GM20431 (cell line): ENCODE data around the gene MUC5B.
"Not testable (repeated sequence)": the region's sequence is repeated elsewhere in the genome, so short reads cannot be mapped to it uniquely, and the experiment has no call there.

Experiments
- in situ Hi-C: fragments of 300-500 bp; cut with MseI, MboI; formaldehyde crosslinking; loops from one replicate; pipeline ENCODE4 v1.15.0; 2020; ENCODE audit warnings: low sequenced_read_pairs; ENCODE audit not compliant: unreplicated experiment

Gene MUC5B

GRCh38 chr11:1191786-1192470 lies 30.9 kb upstream of the MUC5B start:
- in situ Hi-C loops: not testable (repeated sequence)

GRCh38 chr11:1192741-1193325 lies 30.0 kb upstream of the MUC5B start:
- in situ Hi-C loops: no loop called here

DNA sequence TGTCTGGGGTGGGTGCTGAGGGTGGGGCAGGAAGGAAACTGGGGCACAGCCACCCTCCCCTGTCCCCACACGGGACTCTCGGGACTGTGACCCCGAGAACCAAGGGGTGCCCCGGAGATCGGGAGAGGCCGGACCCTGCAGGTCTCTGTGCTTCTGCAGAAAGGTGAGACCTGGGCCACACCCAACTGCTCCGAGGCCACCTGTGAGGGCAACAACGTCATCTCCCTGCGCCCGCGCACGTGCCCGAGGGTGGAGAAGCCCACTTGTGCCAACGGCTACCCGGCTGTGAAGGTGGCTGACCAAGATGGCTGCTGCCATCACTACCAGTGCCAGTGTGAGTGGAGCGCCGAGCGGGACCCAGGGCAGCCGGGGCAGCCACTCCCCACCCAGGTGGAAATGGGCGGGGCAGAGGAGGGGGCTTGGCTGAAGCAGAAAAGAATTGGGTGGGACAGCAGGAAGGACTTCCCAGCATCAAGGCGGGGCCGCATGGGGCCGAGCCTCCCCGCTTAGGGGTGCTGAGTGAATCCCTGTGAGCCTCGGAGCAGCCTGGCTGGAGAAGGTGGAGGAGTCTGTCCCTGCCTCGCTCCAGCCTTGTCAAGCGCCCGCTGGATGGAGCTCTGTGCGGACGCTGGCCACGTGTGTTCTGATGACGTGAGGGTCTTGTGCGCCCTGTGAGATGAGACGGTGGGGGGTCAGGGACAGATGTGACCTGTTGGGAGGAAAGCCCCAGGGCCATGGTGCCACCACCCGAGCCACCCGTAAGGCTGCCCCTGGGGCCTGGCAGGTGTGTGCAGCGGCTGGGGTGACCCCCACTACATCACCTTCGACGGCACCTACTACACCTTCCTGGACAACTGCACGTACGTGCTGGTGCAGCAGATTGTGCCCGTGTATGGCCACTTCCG lies 29.3 kb upstream of the MUC5B start:
- in situ Hi-C loops: no loop called here

DNA sequence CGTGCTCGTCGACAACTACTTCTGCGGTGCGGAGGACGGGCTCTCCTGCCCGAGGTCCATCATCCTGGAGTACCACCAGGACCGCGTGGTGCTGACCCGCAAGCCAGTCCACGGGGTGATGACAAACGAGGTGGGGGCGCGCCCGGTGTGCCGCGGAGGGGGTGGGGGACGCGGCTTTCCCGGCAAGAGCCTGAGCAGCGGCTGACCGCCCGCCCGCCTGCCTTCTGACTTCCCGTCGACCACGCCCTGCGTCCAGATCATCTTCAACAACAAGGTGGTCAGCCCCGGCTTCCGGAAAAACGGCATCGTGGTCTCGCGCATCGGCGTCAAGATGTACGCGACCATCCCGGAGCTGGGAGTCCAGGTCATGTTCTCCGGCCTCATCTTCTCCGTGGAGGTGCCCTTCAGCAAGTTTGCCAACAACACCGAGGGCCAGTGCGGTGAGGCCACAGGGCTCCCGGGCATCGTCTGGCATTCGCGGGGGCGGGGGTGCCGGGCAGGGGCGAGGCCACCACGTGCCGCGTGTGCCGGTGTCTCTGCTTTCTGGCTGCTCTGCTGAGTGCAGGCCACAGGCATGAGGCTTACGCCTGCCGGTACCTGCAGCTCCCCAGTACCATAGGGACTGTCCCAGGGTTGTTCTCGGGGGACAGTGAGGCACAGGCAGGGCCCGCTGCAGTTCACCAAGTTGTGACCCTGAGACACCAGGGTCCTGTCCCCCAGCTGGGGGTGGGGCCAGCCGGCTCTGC lies 28.5 kb upstream of the MUC5B start:
- in situ Hi-C loops: no loop called here

DNA sequence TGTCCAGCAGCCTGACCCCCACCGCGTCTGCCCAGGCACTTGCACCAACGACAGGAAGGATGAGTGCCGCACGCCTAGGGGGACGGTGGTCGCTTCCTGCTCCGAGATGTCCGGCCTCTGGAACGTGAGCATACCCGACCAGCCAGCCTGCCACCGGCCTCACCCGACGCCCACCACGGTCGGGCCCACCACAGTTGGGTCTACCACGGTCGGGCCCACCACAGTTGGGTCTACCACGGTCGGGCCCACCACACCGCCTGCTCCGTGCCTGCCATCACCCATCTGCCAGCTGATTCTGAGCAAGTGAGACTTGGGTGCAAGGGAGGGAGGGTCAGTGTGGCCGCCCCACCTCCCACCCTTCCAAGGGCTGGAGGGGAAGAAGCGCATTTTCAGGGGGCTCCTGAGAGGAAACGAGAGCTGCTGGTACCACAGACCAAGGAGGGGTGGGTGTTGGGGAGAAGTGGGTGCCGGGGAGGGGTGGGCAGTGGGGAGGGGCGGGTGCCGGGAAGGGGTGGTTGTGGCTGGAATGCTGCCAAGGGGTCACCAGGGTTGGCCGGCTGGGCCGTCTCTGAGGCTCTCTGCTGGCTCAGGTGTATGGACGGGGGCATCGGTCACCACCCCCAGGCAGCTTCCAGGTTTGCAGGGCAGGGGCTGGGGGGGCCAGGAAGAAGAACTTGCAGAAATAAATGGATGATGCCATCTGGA lies 27.7 kb upstream of the MUC5B start:
- in situ Hi-C loops: no loop called here

DNA sequence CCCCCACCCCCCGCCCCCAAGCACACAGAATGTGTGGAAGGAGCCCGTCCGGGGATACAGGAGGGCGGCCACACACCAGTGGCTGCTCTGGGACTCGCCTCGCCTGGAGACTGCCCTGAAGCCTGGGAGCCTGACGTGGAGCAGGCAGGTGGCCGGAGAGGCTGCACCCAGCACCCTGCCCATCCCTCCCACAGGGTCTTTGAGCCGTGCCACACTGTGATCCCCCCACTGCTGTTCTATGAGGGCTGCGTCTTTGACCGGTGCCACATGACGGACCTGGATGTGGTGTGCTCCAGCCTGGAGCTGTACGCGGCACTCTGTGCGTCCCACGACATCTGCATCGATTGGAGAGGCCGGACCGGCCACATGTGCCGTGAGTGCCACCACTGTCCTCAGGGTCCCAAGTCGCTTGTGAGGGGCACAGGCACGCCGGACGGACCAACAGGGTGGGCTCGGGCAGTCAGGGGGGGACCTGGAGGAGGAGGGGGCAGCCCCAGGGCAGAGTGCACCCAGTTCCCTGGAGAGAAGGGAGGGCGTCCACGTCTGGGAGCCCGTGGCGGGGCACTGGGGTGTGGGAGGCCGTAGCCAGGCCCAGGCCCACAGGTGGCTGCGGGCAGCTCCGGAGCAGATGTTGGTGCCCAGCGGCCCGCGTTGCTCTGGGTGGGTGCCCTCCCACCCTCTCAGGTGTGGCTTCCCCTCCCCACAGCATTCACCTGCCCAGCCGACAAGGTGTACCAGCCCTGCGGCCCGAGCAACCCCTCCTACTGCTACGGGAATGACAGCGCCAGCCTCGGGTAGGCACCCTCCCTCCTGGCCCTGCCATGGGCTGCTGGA lies 27.0 kb upstream of the MUC5B start:
- in situ Hi-C loops: no loop called here

DNA sequence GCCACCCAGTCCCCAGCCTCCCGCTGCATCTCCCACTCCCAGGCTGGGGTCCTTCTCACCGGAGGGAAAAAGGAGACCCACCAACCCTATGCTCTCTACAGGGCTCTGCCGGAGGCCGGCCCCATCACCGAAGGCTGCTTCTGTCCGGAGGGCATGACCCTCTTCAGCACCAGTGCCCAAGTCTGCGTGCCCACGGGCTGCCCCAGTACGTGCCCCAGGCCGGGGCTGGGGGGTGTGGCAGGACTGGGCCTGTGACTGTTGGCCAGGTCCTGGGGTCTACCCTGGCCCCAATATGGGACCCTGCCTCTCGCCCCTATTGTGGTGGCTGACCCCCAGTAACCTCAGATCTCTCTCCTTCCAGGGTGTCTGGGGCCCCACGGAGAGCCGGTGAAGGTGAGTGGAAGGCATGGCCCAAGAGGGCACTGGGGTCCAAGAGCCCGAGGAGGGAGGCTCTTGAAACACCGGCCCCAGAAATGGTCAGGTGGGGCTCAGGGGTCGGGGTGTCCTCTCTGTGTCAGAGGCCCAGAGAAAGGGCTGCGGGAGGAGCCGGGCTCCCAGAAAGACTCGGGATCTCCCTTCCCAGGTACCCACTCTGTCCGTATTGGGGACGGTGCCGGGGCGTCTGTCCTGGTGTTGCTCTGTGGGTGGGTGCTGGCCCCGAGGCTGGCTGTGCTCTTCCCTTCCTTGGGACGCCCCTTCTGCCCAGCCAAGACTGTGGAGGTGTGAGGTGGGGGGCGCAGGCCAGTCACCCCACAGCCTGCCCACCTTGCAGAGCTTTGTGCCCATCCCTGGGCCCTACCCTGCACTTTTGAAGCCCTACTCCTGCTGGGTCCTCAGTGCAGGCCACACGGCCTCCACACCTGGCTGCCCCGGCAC lies 26.1 kb upstream of the MUC5B start:
- in situ Hi-C loops: no loop called here

- in situ Hi-C loops: no loop called here
These were observed 25.4 kb upstream of the MUC5B start for GRCh38 chr11:1197431-1197885.

- in situ Hi-C loops: no loop called here
These were observed 24.8 kb upstream of the MUC5B start for GRCh38 chr11:1197886-1198560.

DNA sequence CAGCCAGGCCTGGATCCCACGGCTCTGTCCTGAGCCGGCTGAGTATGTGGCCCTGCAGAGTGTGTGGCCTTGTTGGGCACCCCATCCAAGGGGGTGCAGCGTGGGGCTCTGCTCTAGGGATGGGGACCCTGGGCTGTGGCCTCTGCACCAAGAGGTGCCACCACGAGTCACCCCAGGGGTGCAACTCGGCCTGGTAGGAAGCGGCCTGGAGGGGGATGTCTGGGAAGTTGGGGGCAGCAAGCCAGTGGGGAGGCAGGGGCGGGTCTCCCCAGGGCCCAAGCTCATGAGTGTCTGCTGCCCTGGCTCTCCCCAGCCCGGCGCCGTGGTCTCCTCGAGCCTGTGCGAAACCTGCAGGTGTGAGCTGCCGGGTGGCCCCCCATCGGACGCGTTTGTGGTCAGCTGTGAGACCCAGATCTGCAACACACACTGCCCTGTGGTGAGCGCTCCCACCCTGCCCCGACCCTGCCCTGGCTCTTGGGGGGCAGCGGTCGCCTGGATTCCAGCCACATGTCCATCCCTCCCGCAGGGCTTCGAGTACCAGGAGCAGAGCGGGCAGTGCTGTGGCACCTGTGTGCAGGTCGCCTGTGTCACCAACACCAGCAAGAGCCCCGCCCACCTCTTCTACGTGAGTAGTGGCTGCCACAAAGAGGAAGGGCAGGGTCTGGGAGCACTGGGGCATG lies 24.2 kb upstream of the MUC5B start:
- in situ Hi-C loops: no loop called here

DNA sequence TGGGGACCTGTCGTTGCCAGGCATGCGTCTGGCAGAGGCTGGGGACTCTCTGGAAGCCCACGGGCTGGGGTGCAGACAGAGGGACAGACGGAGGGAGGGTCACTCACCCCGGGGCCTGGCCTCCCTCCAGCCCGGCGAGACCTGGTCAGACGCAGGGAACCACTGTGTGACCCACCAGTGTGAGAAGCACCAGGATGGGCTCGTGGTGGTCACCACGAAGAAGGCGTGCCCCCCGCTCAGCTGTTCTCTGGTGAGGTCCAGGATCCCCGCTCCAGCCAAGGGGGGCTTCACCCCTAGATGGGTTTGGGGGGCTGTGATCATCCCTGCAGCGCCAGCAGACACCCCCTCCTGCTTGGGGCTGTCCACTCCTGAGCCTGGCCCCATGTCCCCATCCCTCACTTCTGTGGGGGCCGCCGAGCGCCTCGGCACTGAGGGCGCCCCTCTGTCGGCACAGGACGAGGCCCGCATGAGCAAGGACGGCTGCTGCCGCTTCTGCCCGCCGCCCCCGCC lies 23.6 kb upstream of the MUC5B start:
- in situ Hi-C loops: no loop called here

- in situ Hi-C loops: no loop called here
These were observed 22.9 kb upstream of the MUC5B start for GRCh38 chr11:1199751-1200610.

DNA sequence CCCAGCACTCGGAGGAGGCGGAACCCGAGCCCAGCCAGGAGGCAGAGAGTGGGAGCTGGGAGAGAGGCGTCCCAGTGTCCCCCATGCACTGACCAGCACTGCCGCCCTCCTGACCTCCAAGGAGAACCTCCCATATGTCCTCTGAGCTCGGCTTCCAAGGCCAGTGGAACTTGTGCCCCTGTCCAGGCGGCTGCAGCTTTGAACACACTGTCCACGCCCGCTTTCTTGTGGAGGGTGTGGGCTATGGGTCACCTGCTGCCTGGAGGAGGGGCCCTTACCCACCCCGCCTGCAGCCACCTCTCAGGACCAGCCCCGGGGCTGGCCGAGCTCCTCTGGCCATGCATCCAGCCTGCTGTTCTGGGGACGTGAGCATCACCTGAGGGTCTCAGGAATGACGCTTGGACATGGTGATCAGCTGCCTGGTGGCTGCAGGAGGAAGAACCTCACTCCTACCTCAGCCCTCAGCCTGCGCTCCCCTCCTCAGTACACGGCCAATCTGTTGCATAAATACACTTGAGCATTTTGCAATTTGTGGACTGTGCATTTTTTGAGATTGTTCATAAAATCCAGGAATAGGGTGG lies 22.2 kb upstream of the MUC5B start:
- in situ Hi-C loops: no loop called here

GRCh38 chr11:1201395-1202153 lies 21.3 kb upstream of the MUC5B start:
- in situ Hi-C loops: no loop called here
